ENCODE measurements around the gene DESI2. TPM values are rescaled to one million over a fixed set of nuclear protein-coding genes. Genes with fewer than 3 reads are reported as not detected.
A peak's percentile ranks its signal among the peaks of the same experiment; 100 is the strongest.
"Not testable (repeated sequence)": the region's sequence is repeated elsewhere in the genome, so short reads cannot be mapped to it uniquely, and the experiment has no call there.

Gene DESI2
- total RNA-seq, 2 experiments from 2014 or later = 40.6 to 57.5 TPM

GRCh38 chr1:244740027-244740617 lies 87.2 kb downstream of the DESI2 start:
- H3K79me2 ChIP-seq (ENCODE audit: insufficient read depth, low read depth, low read length); DNase-seq (ENCODE audit: low spot score); H3K9me2 ChIP-seq (ENCODE audit: insufficient read depth, low read length); intact Hi-C loops (cut with micrococcal nuclease; ENCODE audit: unreplicated experiment); H2AFZ ChIP-seq (ENCODE audit: low read length); H3K4me3 ChIP-seq (ENCODE audit: low read depth, low read length, poor library complexity, severe bottlenecking); H3K4me2 ChIP-seq (ENCODE audit: low read length); H3K9me3 ChIP-seq (ENCODE audit: low read length); H3K36me3 ChIP-seq (ENCODE audit: insufficient read depth, low read length); CTCF ChIA-PET (ENCODE audit: unreplicated experiment); H4K20me1 ChIP-seq (ENCODE audit: insufficient read depth, low read length); BruUV-seq (replicated peaks); H3K4me1 ChIP-seq (ENCODE audit: insufficient read depth, low read length, poor library complexity, severe bottlenecking); H3K27ac ChIP-seq (ENCODE audit: low read depth, low read length, poor library complexity, severe bottlenecking): not testable (repeated sequence)
- POLR2A ChIA-PET = interaction anchor here (0.7 kb wide), 1 partner anchor 47 kb away, joined by 5 read pairs; no protein-coding TSS in a partner anchor

- CTCF ChIA-PET (ENCODE audit: unreplicated experiment) = no interaction called here
- Histone ChIP-seq H3K4me3 (ENCODE audit: low read depth, low read length, poor library complexity, severe bottlenecking) (no peak overlapping the region), H3K27ac (ENCODE audit: low read depth, low read length, poor library complexity, severe bottlenecking) (no peak overlapping the region), H3K4me2 (ENCODE audit: low read length) (no peak overlapping the region), H3K9me3 (ENCODE audit: low read length) (0 out of 2 replicates have a peak, but pooled peaks cover 4% of the 10 kb centered on the region), H2AFZ (ENCODE audit: low read length) (no peak overlapping the region), H3K36me3 (ENCODE audit: insufficient read depth, low read length) (no peaks in the 10 kb centered on the region), H3K4me1 (ENCODE audit: insufficient read depth, low read length, poor library complexity, severe bottlenecking) (no peaks in the 10 kb centered on the region), H3K9me2 (ENCODE audit: insufficient read depth, low read length) (no peaks in the 10 kb centered on the region), H3K79me2 (ENCODE audit: insufficient read depth, low read depth, low read length) (no peaks in the 10 kb centered on the region), H4K20me1 (ENCODE audit: insufficient read depth, low read length) (no peaks in the 10 kb centered on the region)
- no peak for DNase-seq (ENCODE audit: low spot score)
- TF ChIP-seq CTCF (conservative IDR thresholded peaks at IDR 0.05; ENCODE audit: low read length) = no peak
- no peak for TF ChIP-seq EZH2phosphoT487 (IDR thresholded peaks at IDR 0.05; ENCODE audit: borderline replicate concordance, low read depth, low read length)
- intact Hi-C loops (cut with micrococcal nuclease; ENCODE audit: unreplicated experiment) = no loop called here
- POLR2A ChIA-PET = interaction anchor here (0.6 to 0.7 kb wide), 3 partner anchors 15 to 381 kb away, joined by 3 to 5 read pairs (median 3); no protein-coding TSS in a partner anchor
- BruUV-seq (replicated peaks) = no TSS peak
Observed at GRCh38 chr1:244741692-244742091, 88.8 kb downstream of the DESI2 start.

- Histone ChIP-seq H2AFZ (ENCODE audit: low read length) (no peak overlapping the region), H4K20me1 (ENCODE audit: insufficient read depth, low read length) (no peaks in the 10 kb centered on the region), H3K79me2 (ENCODE audit: insufficient read depth, low read depth, low read length) (no peaks in the 10 kb centered on the region), H3K9me3 (ENCODE audit: low read length) (no peaks in the 10 kb centered on the region), H3K27ac (ENCODE audit: low read depth, low read length, poor library complexity, severe bottlenecking) (no peak overlapping the region), H3K4me3 (ENCODE audit: low read depth, low read length, poor library complexity, severe bottlenecking) (no peak overlapping the region), H3K9me2 (ENCODE audit: insufficient read depth, low read length) (no peaks in the 10 kb centered on the region), H3K4me2 (ENCODE audit: low read length) (no peak overlapping the region), H3K4me1 (ENCODE audit: insufficient read depth, low read length, poor library complexity, severe bottlenecking) (no peaks in the 10 kb centered on the region), H3K36me3 (ENCODE audit: insufficient read depth, low read length) (no peaks in the 10 kb centered on the region)
- ChIA-PET POLR2A (no interaction called here), CTCF (ENCODE audit: unreplicated experiment) (no interaction called here)
- peak; percentile 18 for DNase-seq (ENCODE audit: low spot score)
- no peak for TF ChIP-seq CTCF (conservative IDR thresholded peaks at IDR 0.05; ENCODE audit: low read length)
- no peak for TF ChIP-seq EZH2phosphoT487 (IDR thresholded peaks at IDR 0.05; ENCODE audit: borderline replicate concordance, low read depth, low read length)
- intact Hi-C loops (cut with micrococcal nuclease; ENCODE audit: unreplicated experiment) = no loop called here
- BruUV-seq (replicated peaks) = no TSS peak
Observed at GRCh38 chr1:244749230-244750016, 96.5 kb downstream of the DESI2 start.
